ENCODE measurements around the gene CAD.

GRCh38 chr2:27285481-27285880, 68.3 kb downstream of the CAD start:
- no peak for TF ChIP-seq CTCF (IDR thresholded peaks at IDR 0.05)
- TF ChIP-seq POLR2A (IDR thresholded peaks at IDR 0.05), result no peak

Data from lower leg skin (tissue), 3 donors.